ENCODE measurements around the gene PDE6G.

Gene PDE6G

GRCh38 chr17:81659038-81659437, 2.7 kb upstream of the PDE6G start:
- Histone ChIP-seq H4K91ac (ENCODE audit: low read length) (no peak overlapping the region), H2AK5ac (ENCODE audit: low read length, severe bottlenecking) (no peak overlapping the region), H3K4me3 (ENCODE audit: insufficient read depth in 1 of 2, low read depth in 1 of 2, low read length in 2 of 2) (no peak overlapping the region), H2BK12ac (ENCODE audit: low read length in 2 of 2) (no peak overlapping the region), H3K23ac (ENCODE audit: low read length in 2 of 2) (no peak overlapping the region), H2BK5ac (ENCODE audit: low read depth, low read length, poor library complexity, severe bottlenecking) (no peak overlapping the region), H3K18ac (ENCODE audit: low read depth in 1 of 2, low read length in 2 of 2) (no peak overlapping the region), H3K4me1 (ENCODE audit: control insufficient read depth, insufficient read depth, low read depth, low read length) (no peaks in the 10 kb centered on the region), H4K8ac (ENCODE audit: low read length) (no peak overlapping the region), H3K14ac (ENCODE audit: low read length in 2 of 2) (no peak overlapping the region), H3K79me1 (replicated peaks; ENCODE audit: low read length, poor library complexity, severe bottlenecking) (no peaks in the 10 kb centered on the region), H3K4me2 (ENCODE audit: low read length, poor library complexity, severe bottlenecking) (no peak overlapping the region), H3K27me3 (ENCODE audit: control insufficient read depth in 1 of 2, insufficient read depth in 1 of 2, low read length in 2 of 2) (no peaks in the 10 kb centered on the region), H2AFZ (ENCODE audit: low read depth, low read length) (no peak overlapping the region), H3K27ac (ENCODE audit: low read length, poor library complexity, severe bottlenecking) (no peak overlapping the region), H3K4ac (ENCODE audit: low read depth in 1 of 2, low read length in 2 of 2) (no peak overlapping the region), H3K36me3 (ENCODE audit: control insufficient read depth in 1 of 2, insufficient read depth in 2 of 2, low read depth in 1 of 2, low read length in 2 of 2) (peaks cover 0 to 2% of the 10 kb centered on the region in 2 experiments), H3K9me3 (ENCODE audit: control insufficient read depth, low read length) (no peaks in the 10 kb centered on the region), H3K9ac (ENCODE audit: low read length) (no peak overlapping the region), H2BK120ac (ENCODE audit: low read depth, low read length) (no peak overlapping the region), H2BK15ac (ENCODE audit: low read depth, poor library complexity, severe bottlenecking) (no peak overlapping the region)
- WGBS, result 94% methylated on average over 5 of the region's 5 CpGs
- no peak for DNase-seq

DNA sequence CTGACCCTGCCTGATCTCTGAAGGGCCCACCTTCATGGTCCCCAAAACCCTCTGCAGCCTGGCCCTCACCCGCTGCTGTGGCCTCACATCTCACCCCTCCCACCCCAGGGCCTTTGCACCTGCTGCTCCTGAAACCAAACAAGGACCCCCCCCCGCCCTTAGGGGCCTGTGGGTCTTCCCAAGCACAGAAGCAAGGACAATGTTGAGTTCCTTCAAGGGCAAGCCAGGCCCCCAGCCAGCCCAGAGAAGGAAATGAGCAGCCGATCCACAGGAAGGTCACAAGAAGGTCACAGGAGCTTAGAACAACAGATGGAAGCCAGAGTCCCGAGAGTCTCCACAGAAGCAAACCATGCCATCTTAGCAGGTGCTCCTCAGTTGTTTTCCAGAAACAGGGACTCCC, 493 bp upstream of the PDE6G start:
- no peak overlapping the region for H3K4ac ChIP-seq (ENCODE audit: low read depth in 1 of 2, low read length in 2 of 2)
- no peak overlapping the region for H3K4me3 ChIP-seq (ENCODE audit: insufficient read depth in 1 of 2, low read depth in 1 of 2, low read length in 2 of 2)
- H3K27me3 ChIP-seq (ENCODE audit: control insufficient read depth in 1 of 2, insufficient read depth in 1 of 2, low read length in 2 of 2), result no peaks in the 10 kb centered on the region
- no peak overlapping the region for H3K27ac ChIP-seq (ENCODE audit: low read length, poor library complexity, severe bottlenecking)
- no peak for DNase-seq
- H2BK5ac ChIP-seq (ENCODE audit: low read depth, low read length, poor library complexity, severe bottlenecking), result no peak overlapping the region
- no peak overlapping the region for H2AFZ ChIP-seq (ENCODE audit: low read depth, low read length)
- WGBS, result 68% methylated on average over 4 of the region's 4 CpGs
- no peak overlapping the region for H2BK12ac ChIP-seq (ENCODE audit: low read length in 2 of 2)
- H3K9me3 ChIP-seq (ENCODE audit: control insufficient read depth, low read length), result no peaks in the 10 kb centered on the region
- H3K79me1 ChIP-seq (replicated peaks; ENCODE audit: low read length, poor library complexity, severe bottlenecking), result no peaks in the 10 kb centered on the region
- H2AK5ac ChIP-seq (ENCODE audit: low read length, severe bottlenecking), result no peak overlapping the region
- no peak overlapping the region for H4K91ac ChIP-seq (ENCODE audit: low read length)
- no peak overlapping the region for H3K9ac ChIP-seq (ENCODE audit: low read length)
- no peaks in the 10 kb centered on the region for H3K36me3 ChIP-seq (ENCODE audit: control insufficient read depth in 1 of 2, insufficient read depth in 2 of 2, low read depth in 1 of 2, low read length in 2 of 2)
- H3K18ac ChIP-seq (ENCODE audit: low read depth in 1 of 2, low read length in 2 of 2), result no peak overlapping the region
- no peak overlapping the region for H3K14ac ChIP-seq (ENCODE audit: low read length in 2 of 2)
- no peak overlapping the region for H2BK120ac ChIP-seq (ENCODE audit: low read depth, low read length)
- H3K4me1 ChIP-seq (ENCODE audit: control insufficient read depth, insufficient read depth, low read depth, low read length), result peaks cover 10% of the 10 kb centered on the region
- no peak overlapping the region for H4K8ac ChIP-seq (ENCODE audit: low read length)
- H3K4me2 ChIP-seq (ENCODE audit: low read length, poor library complexity, severe bottlenecking), result no peak overlapping the region
- H3K23ac ChIP-seq (ENCODE audit: low read length in 2 of 2), result no peak overlapping the region
- no peak overlapping the region for H2BK15ac ChIP-seq (ENCODE audit: low read depth, poor library complexity, severe bottlenecking)

DNA sequence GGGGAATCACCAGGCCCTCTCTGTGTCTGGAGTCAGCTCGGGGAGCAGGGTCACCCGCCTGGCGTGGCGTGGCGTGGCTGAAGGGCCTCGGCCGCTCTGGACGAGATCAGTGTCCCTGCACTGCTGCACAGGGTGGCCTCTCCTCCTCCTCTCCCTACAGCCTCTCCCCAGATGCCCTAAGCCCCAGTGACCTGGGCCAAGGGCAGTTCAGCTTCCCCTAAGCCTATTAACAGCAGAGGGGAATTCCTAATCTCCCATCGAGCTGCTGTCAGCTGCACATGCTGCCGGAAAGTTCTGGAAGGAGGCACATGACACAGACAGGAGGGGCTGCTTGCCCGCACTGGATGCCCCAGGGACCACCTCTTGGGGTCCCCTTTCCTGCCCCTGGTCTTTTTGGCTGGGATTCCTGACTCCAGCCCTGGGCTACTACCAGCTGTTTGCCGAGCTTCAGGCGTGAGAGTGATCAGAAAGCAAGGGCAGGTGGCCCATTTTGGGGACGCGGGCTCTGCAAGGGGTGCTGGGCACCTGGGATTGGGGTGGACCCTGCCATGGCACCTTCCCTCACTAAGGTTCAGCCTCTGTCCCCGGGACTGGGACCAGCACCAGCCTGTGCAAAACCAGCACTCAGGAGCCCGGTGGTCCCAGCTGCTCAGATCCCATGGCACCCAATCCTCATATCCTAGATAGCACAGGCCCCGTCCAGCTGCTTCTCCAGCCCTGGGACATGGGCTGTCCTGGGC, 794 bp downstream of the PDE6G start:
- no peak overlapping the region for H4K91ac ChIP-seq (ENCODE audit: low read length)
- H3K4ac ChIP-seq (ENCODE audit: low read depth in 1 of 2, low read length in 2 of 2), result no peak overlapping the region
- no peak overlapping the region for H3K9ac ChIP-seq (ENCODE audit: low read length)
- no peak overlapping the region for H2BK120ac ChIP-seq (ENCODE audit: low read depth, low read length)
- H2BK15ac ChIP-seq (ENCODE audit: low read depth, poor library complexity, severe bottlenecking), result no peak overlapping the region
- no peak overlapping the region for H3K4me2 ChIP-seq (ENCODE audit: low read length, poor library complexity, severe bottlenecking)
- 88% methylated on average over 18 of the region's 18 CpGs for WGBS
- H2AK5ac ChIP-seq (ENCODE audit: low read length, severe bottlenecking), result no peak overlapping the region
- DNase-seq, result no peak
- peaks cover 21% of the 10 kb centered on the region for H3K4me1 ChIP-seq (ENCODE audit: control insufficient read depth, insufficient read depth, low read depth, low read length)
- no peak overlapping the region for H3K4me3 ChIP-seq (ENCODE audit: insufficient read depth in 1 of 2, low read depth in 1 of 2, low read length in 2 of 2)
- H3K9me3 ChIP-seq (ENCODE audit: control insufficient read depth, low read length), result no peaks in the 10 kb centered on the region
- H3K14ac ChIP-seq (ENCODE audit: low read length in 2 of 2), result no peak overlapping the region
- H3K18ac ChIP-seq (ENCODE audit: low read depth in 1 of 2, low read length in 2 of 2), result no peak overlapping the region
- no peak overlapping the region for H3K23ac ChIP-seq (ENCODE audit: low read length in 2 of 2)
- H3K27me3 ChIP-seq (ENCODE audit: control insufficient read depth in 1 of 2, insufficient read depth in 1 of 2, low read length in 2 of 2), result no peaks in the 10 kb centered on the region
- H2BK12ac ChIP-seq (ENCODE audit: low read length in 2 of 2), result no peak overlapping the region
- no peak overlapping the region for H2AFZ ChIP-seq (ENCODE audit: low read depth, low read length)
- no peaks in the 10 kb centered on the region for H3K36me3 ChIP-seq (ENCODE audit: control insufficient read depth in 1 of 2, insufficient read depth in 2 of 2, low read depth in 1 of 2, low read length in 2 of 2)
- no peak overlapping the region for H2BK5ac ChIP-seq (ENCODE audit: low read depth, low read length, poor library complexity, severe bottlenecking)
- H3K27ac ChIP-seq (ENCODE audit: low read length, poor library complexity, severe bottlenecking), result no peak overlapping the region
- no peaks in the 10 kb centered on the region for H3K79me1 ChIP-seq (replicated peaks; ENCODE audit: low read length, poor library complexity, severe bottlenecking)
- no peak overlapping the region for H4K8ac ChIP-seq (ENCODE audit: low read length)

- Histone ChIP-seq H3K4ac (ENCODE audit: low read depth in 1 of 2, low read length in 2 of 2) (no peak overlapping the region), H3K4me1 (ENCODE audit: control insufficient read depth, insufficient read depth, low read depth, low read length) (peaks cover 23% of the 10 kb centered on the region), H4K91ac (ENCODE audit: low read length) (peak overlapping the region; percentile 61), H3K79me1 (replicated peaks; ENCODE audit: low read length, poor library complexity, severe bottlenecking) (no peaks in the 10 kb centered on the region), H2AFZ (ENCODE audit: low read depth, low read length) (peak overlapping the region; percentile 11), H3K27ac (ENCODE audit: low read length, poor library complexity, severe bottlenecking) (no peak overlapping the region), H3K23ac (ENCODE audit: low read length in 2 of 2) (peak overlapping the region in 1 of 2 experiments; percentile 17), H3K14ac (ENCODE audit: low read length in 2 of 2) (no peak overlapping the region), H3K36me3 (ENCODE audit: control insufficient read depth in 1 of 2, insufficient read depth in 2 of 2, low read depth in 1 of 2, low read length in 2 of 2) (no peaks in the 10 kb centered on the region), H2BK120ac (ENCODE audit: low read depth, low read length) (no peak overlapping the region), H4K8ac (ENCODE audit: low read length) (peak overlapping the region; percentile 24), H2BK5ac (ENCODE audit: low read depth, low read length, poor library complexity, severe bottlenecking) (no peak overlapping the region), H2BK12ac (ENCODE audit: low read length in 2 of 2) (no peak overlapping the region), H3K9ac (ENCODE audit: low read length) (no peak overlapping the region), H3K4me2 (ENCODE audit: low read length, poor library complexity, severe bottlenecking) (no peak overlapping the region), H3K9me3 (ENCODE audit: control insufficient read depth, low read length) (no peaks in the 10 kb centered on the region), H3K27me3 (ENCODE audit: control insufficient read depth in 1 of 2, insufficient read depth in 1 of 2, low read length in 2 of 2) (peaks cover 8% of the 10 kb centered on the region in 2 experiments), H2AK5ac (ENCODE audit: low read length, severe bottlenecking) (no peak overlapping the region), H2BK15ac (ENCODE audit: low read depth, poor library complexity, severe bottlenecking) (peak overlapping the region; percentile 57), H3K18ac (ENCODE audit: low read depth in 1 of 2, low read length in 2 of 2) (no peak overlapping the region), H3K4me3 (ENCODE audit: insufficient read depth in 1 of 2, low read depth in 1 of 2, low read length in 2 of 2) (no peak overlapping the region)
- no peak for DNase-seq
- 70% methylated on average over 25 of the region's 27 CpGs for WGBS
Measured at GRCh38 chr17:81652906-81653771, 3.2 kb downstream of the PDE6G start.
